GM12873 (cell line): ENCODE data around the gene CCDC124.

ENCODE experiments used
- TF ChIP-seq, protein P1 (sequence below): IDR thresholded peaks from 2 replicates; pipeline ENCODE4 v1.5.1; 2012; ENCODE audit warnings: low read depth, mild to moderate bottlenecking, moderate library complexity, low read length, control low read depth; ENCODE audit not compliant: insufficient read depth; ENCODE audit errors: missing control alignments

The CCDC124 gene

DNA sequence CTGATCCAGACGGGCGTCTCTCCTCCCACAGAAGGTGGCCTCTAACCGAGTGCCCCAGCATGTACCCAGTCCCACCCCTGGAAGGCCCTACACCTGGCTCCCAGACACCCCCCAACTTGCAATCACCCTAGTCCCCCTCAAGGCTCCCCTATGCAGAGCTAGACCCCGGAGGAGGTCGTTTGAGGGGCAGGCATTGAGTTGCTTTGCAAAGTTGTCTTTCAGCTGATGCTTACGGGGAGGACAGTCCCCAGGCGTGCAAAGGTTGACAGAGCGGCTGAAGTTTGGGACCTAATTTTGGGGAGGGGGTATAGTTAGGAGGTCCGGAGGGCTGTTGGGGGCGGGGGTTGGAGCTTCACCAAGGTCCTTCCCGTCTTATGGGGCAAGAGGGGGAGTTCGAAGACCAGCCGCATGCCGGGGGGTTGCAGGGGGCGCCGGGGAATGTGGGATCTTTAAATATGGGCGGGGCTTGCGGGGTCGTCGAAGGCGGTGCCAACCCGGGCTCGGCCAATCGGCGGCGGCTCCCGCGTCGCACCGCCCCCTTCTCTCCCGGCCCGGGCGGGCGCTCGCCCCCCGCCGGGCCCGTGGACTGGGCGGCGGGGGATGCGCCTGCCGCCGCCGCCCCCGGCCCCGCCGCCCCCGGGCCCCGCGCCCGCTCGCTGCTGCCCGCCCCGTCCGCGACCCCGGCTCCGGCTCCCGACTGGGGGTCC is 33.9 kb downstream of the CCDC124 start, which contains the start of gene KCNN1:
TSS of gene KCNN1 (plus strand) at position 558 of the 707 bp plus-strand sequence. CDS start 6,782 bp downstream, outside the sequence.
- TF ChIP-seq, protein P1, sequence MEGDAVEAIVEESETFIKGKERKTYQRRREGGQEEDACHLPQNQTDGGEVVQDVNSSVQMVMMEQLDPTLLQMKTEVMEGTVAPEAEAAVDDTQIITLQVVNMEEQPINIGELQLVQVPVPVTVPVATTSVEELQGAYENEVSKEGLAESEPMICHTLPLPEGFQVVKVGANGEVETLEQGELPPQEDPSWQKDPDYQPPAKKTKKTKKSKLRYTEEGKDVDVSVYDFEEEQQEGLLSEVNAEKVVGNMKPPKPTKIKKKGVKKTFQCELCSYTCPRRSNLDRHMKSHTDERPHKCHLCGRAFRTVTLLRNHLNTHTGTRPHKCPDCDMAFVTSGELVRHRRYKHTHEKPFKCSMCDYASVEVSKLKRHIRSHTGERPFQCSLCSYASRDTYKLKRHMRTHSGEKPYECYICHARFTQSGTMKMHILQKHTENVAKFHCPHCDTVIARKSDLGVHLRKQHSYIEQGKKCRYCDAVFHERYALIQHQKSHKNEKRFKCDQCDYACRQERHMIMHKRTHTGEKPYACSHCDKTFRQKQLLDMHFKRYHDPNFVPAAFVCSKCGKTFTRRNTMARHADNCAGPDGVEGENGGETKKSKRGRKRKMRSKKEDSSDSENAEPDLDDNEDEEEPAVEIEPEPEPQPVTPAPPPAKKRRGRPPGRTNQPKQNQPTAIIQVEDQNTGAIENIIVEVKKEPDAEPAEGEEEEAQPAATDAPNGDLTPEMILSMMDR = no peak

DNA sequence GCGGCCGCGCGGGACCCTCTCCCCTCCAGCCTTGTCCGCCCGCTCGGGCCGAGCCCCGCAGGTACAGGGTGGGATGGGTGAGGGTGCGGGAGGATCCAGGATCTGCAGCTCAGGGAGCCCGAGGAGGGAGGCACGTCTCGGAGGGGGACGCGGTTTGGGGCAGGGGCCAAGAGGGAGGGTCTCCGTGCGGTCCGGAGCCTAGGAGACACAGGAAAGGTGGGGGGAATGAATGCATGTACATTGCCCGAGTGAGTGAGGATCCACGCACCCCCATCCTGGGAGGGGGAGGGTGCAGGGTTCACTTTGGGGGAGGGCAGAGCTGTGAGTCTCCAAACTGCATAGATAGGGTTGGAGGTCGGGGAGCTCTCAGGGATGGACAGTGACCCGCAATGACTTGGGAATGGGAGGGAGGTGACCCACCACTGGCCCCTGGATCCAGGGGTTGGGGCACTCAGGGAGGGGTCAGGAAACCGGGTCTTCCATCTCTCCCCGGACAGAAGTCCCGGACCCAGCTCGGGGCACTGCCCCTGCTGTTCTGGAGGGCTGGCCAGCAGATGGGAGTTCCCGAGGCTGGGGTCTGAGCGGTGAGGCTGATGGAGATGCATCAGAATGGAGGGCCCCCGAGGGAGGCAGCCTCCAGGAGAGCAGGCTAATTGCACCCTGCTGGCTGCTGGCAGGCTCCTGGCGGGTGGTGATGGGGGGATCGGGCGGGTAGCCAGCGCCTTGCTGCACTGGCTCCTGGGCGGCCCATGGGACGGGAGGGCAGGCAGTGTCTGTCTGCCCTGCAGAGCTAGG is 34.6 kb downstream of the CCDC124 start:
- TF ChIP-seq, protein P1 = no peak

DNA sequence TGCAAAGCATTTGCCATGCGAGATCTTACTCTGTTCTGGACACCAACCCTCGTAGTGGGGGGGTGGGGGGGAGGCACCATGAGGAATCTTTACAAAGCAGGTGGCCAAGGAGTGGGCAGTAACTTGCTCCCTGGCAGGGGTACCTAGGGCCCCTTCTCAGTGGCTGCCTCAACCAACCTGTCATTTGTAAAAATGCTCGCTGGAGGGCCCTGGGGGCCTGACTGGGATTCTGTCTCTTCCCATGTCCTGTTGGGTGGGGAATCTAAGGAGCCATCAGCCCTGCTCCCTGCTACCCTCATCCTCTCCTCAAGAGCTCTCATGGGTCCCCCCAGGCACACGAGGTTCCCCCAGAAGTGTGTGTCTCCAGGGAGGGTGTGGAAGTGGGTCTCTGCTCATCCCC is 35.5 kb downstream of the CCDC124 start:
- TF ChIP-seq, protein P1 = no peak

DNA sequence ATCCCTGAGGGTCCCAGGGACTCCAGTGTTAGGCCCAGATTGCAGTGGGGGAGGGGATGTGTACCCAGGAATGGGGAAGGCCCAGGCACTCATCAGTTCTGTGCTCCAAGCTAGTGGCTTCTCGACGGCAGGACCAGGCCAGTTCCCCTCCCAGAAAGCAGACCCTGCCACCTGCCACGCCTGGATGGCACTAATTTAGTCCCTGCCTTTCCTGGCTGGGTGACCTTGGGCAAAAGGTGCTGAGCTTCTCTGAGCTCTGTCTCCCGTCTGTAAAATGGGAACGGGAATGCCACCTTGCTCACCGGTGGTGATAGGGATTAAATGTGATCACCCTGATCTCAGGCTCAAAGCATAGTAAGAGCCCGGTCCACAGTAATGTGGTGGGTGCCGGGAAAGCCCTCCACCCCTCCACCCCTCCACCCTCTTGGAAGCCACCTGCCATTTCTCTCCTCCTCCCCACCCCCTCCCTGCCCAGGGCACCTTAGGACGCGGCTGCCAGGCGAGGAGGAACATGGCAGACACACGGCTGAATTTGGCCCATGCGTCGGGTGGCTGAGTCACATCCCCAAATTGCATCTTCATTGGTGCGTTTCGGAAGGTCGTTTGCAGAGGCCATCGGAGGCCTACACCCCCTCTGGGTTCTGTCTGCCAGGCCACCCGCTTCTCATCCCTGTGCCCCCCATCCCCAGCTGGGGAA is 36.4 kb downstream of the CCDC124 start:
- TF ChIP-seq, protein P1 = no peak

DNA sequence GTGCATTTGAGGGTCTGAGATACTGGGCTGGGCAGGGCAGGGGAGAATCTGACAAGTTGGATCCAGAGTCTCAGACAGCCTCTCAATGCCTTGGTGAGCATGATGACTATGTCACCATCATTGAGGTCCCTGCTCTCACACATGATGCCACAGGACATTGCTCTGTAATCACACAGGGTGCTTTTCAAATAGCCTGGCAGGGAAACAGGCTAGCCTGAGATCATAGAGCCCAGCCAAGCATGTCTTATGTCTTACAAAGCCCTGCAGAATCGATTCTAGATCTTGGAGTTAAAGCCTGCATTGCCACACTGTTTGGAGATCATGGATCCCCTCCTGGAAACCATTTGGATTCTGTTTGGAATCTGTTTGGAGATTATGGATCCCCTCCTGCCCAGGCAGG is 39.4 kb downstream of the CCDC124 start:
- TF ChIP-seq, protein P1 = no peak

DNA sequence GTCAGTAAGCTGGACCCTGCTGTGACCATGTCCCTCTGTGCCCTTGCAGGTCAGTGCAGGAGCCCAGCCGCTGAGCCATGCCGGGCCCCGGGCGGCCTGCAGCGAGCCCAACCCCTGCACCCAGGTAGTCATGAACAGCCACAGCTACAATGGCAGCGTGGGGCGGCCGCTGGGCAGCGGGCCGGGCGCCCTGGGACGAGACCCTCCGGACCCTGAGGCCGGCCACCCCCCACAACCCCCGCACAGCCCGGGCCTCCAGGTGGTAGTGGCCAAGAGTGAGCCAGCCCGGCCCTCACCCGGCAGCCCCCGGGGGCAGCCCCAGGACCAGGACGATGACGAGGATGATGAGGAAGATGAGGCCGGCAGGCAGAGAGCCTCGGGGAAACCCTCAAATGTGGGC is 40.9 kb downstream of the CCDC124 start:
- TF ChIP-seq, protein P1 = no peak

DNA sequence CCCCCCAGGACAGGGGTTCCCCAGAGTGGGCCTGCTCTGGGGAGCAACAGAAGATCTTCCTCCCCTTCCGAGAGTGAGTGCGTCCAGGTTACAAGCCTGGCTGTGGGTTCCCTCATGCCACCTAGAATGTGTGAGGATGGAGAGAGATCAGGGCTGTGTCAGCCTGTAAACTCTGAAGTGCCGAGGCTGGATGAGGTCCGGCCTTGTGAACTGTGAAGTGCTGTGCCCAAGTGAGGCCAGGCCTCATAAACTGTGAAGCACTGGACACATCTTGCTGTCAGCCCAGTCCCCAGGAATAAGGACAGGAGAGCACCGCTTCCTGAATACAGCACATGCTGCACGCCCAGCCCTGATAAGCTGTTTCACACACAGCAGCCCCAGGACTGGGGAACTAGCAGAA is 41.7 kb downstream of the CCDC124 start:
- TF ChIP-seq, protein P1 = no peak
